Measurements from ENCODE around the gene ZNF532. TPM values are rescaled to one million over a fixed set of nuclear protein-coding genes. Genes with fewer than 3 reads are reported as not detected.
A peak's percentile ranks its signal among the peaks of the same experiment; 100 is the strongest.

The ZNF532 gene
- total and polyA plus RNA-seq, 2 donors (not counting 3 experiments of a cell fraction or from before 2014, with no cell fraction given): 42.3 to 70.1 TPM

DNA sequence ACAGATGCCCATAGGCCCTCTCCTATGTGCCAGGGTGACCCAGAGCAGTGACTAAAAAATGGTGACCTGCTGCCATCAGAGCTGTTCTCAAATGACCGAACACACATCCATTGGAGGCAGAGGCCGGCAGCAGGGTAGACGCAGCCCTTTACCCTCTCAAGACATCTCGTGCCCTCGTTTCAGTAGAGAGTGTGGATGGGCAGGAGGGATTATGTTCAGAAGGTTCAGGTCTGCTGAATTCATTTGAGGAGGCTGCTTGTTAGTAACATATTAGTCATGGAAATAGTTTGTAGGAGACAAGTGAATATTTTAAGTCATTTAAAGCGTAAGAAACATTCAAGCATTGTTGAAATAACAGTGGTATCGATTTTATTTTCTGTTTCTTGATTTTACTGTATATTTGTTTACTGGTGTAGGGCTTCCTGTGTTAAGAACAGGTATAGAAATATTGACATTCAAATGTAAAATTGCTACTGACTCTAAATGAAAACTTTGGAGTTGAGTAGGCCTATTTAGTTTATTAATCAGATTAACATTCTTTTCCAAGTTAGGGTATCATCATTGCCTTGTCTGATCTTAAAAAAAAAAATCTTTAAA, 82.6 kb downstream of the ZNF532 start:
- Histone ChIP-seq H3K4me1 (ENCODE audit: control insufficient read depth, extremely low read depth, insufficient read depth, low read length) (no peaks in the 10 kb centered on the region), H4K20me1 (replicated peaks; ENCODE audit: control insufficient read depth, extremely low read depth, insufficient read depth, low read length) (no peaks in the 10 kb centered on the region), H2AFZ (ENCODE audit: low read depth, low read length) (no peak overlapping the region), H3K27me3 (ENCODE audit: control insufficient read depth in 2 of 2, insufficient read depth in 2 of 2, low read length in 2 of 2) (no peaks in the 10 kb centered on the region), H3K4me3 (replicated peaks in 1 of 3; ENCODE audit: insufficient read depth in 1 of 3, low read depth in 1 of 3, low read length in 3 of 3) (no peak overlapping the region), H3K9me1 (replicated peaks; ENCODE audit: control insufficient read depth, extremely low read depth, insufficient read depth, low read length) (no peaks in the 10 kb centered on the region), H3K79me2 (ENCODE audit: control insufficient read depth, insufficient read depth, low read length) (no peaks in the 10 kb centered on the region), H3K4me2 (ENCODE audit: insufficient read depth, low read length) (no peak overlapping the region), H3K9ac (replicated peaks; ENCODE audit: extremely low read depth, insufficient read depth, low read length) (no peak overlapping the region), H3K27ac (ENCODE audit: insufficient read depth, low read depth, low read length) (no peak overlapping the region), H3K9me3 (replicated peaks; ENCODE audit: control insufficient read depth, insufficient read depth, low read length) (no peaks in the 10 kb centered on the region), H3K36me3 (ENCODE audit: control insufficient read depth in 2 of 2, extremely low read depth in 1 of 2, insufficient read depth in 2 of 2, low read length in 2 of 2) (peaks cover 2 to 7% of the 10 kb centered on the region in 2 experiments)
- DNase-seq (ENCODE audit: low read depth, low spot score): no peak
- intact Hi-C loops (cut with micrococcal nuclease): no loop called here
- ChIA-PET POLR2A (no interaction called here), CTCF (no interaction called here)
- BruUV-seq (replicated peaks): no TSS peak
- dilution Hi-C loops (cut with MboI; ENCODE audit: extremely low pct_ligation_motif_present, low sequenced_read_pairs): no loop called here
- peak; percentile 40 for FAIRE-seq
- TF ChIP-seq EZH2 (IDR thresholded peaks at IDR 0.05; ENCODE audit: borderline replicate concordance, low read depth, low read length, severe bottlenecking) (no peak), POLR2AphosphoS5 (IDR thresholded peaks at IDR 0.05; ENCODE audit: insufficient read depth, low read depth, low read length) (no peak), GATA2 (IDR thresholded peaks at IDR 0.05; ENCODE audit: insufficient read depth, insufficient read length, low read depth, low read length) (no peak), MYC (IDR thresholded peaks at IDR 0.05; ENCODE audit: low read depth, low read length) (no peak)
- TF ChIP-seq, protein P1, sequence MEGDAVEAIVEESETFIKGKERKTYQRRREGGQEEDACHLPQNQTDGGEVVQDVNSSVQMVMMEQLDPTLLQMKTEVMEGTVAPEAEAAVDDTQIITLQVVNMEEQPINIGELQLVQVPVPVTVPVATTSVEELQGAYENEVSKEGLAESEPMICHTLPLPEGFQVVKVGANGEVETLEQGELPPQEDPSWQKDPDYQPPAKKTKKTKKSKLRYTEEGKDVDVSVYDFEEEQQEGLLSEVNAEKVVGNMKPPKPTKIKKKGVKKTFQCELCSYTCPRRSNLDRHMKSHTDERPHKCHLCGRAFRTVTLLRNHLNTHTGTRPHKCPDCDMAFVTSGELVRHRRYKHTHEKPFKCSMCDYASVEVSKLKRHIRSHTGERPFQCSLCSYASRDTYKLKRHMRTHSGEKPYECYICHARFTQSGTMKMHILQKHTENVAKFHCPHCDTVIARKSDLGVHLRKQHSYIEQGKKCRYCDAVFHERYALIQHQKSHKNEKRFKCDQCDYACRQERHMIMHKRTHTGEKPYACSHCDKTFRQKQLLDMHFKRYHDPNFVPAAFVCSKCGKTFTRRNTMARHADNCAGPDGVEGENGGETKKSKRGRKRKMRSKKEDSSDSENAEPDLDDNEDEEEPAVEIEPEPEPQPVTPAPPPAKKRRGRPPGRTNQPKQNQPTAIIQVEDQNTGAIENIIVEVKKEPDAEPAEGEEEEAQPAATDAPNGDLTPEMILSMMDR (IDR thresholded peaks at IDR 0.05; ENCODE audit: extremely low read depth in 1 of 2, insufficient read depth in 1 of 2, low read depth in 1 of 2, low read length in 2 of 2): no peak

DNA sequence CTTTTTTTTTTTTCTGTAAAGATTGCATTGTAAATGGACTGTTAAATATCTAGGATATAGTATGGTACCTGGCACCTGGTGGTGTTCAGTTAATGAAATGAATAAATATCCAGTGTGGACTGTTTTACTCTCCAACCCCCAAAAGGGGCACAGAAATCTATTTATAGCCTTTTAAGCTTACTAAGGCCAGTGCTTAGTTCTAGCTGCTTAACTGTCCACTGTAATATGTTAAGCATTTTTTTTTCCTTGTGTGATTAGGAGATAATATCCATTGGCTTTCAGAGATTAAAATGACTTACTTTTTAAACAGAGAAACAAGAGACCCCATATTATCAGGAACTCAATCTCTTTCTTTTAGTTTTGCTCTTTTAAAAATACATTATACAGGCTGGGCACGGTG, 84.4 kb downstream of the ZNF532 start:
- no peak for DNase-seq (ENCODE audit: low read depth, low spot score)
- Histone ChIP-seq H3K36me3 (ENCODE audit: control insufficient read depth in 2 of 2, extremely low read depth in 1 of 2, insufficient read depth in 2 of 2, low read length in 2 of 2) (peaks cover 2 to 7% of the 10 kb centered on the region in 2 experiments), H3K79me2 (ENCODE audit: control insufficient read depth, insufficient read depth, low read length) (no peaks in the 10 kb centered on the region), H4K20me1 (replicated peaks; ENCODE audit: control insufficient read depth, extremely low read depth, insufficient read depth, low read length) (no peaks in the 10 kb centered on the region), H2AFZ (ENCODE audit: low read depth, low read length) (no peak overlapping the region), H3K4me3 (replicated peaks in 1 of 3; ENCODE audit: insufficient read depth in 1 of 3, low read depth in 1 of 3, low read length in 3 of 3) (no peak overlapping the region), H3K9ac (replicated peaks; ENCODE audit: extremely low read depth, insufficient read depth, low read length) (no peak overlapping the region), H3K9me1 (replicated peaks; ENCODE audit: control insufficient read depth, extremely low read depth, insufficient read depth, low read length) (no peaks in the 10 kb centered on the region), H3K9me3 (replicated peaks; ENCODE audit: control insufficient read depth, insufficient read depth, low read length) (no peaks in the 10 kb centered on the region), H3K27ac (ENCODE audit: insufficient read depth, low read depth, low read length) (no peak overlapping the region), H3K4me1 (ENCODE audit: control insufficient read depth, extremely low read depth, insufficient read depth, low read length) (peaks cover 4% of the 10 kb centered on the region), H3K27me3 (ENCODE audit: control insufficient read depth in 2 of 2, insufficient read depth in 2 of 2, low read length in 2 of 2) (no peaks in the 10 kb centered on the region), H3K4me2 (ENCODE audit: insufficient read depth, low read length) (no peak overlapping the region)
- ChIA-PET POLR2A (no interaction called here), CTCF (no interaction called here)
- BruUV-seq (replicated peaks): no TSS peak
- dilution Hi-C loops (cut with MboI; ENCODE audit: extremely low pct_ligation_motif_present, low sequenced_read_pairs) (no loop called here), intact Hi-C loops (cut with micrococcal nuclease) (no loop called here)
- FAIRE-seq: no peak
- TF ChIP-seq, protein P2, sequence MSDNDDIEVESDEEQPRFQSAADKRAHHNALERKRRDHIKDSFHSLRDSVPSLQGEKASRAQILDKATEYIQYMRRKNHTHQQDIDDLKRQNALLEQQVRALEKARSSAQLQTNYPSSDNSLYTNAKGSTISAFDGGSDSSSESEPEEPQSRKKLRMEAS (IDR thresholded peaks at IDR 0.05; ENCODE audit: insufficient read depth, insufficient read length): no peak
- no peak for TF ChIP-seq EZH2 (IDR thresholded peaks at IDR 0.05; ENCODE audit: borderline replicate concordance, low read depth, low read length, severe bottlenecking)
- TF ChIP-seq POLR2AphosphoS5 (IDR thresholded peaks at IDR 0.05; ENCODE audit: insufficient read depth, low read depth, low read length): no peak
- TF ChIP-seq FOS (IDR thresholded peaks at IDR 0.05; ENCODE audit: borderline replicate concordance, insufficient read depth, low read length): no peak
- no peak for TF ChIP-seq POLR2A (IDR thresholded peaks at IDR 0.05; ENCODE audit: low read depth, low read length)
- TF ChIP-seq JUN (IDR thresholded peaks at IDR 0.05; ENCODE audit: borderline replicate concordance, insufficient read depth, insufficient read length, low read depth): no peak
- TF ChIP-seq, protein P1 (IDR thresholded peaks at IDR 0.05; ENCODE audit: extremely low read depth in 1 of 2, insufficient read depth in 1 of 2, low read depth in 1 of 2, low read length in 2 of 2): no peak
- TF ChIP-seq MYC (IDR thresholded peaks at IDR 0.05; ENCODE audit: low read depth, low read length): no peak
- no peak for TF ChIP-seq GATA2 (IDR thresholded peaks at IDR 0.05; ENCODE audit: insufficient read depth, insufficient read length, low read depth, low read length)
